Liver (tissue), 9 donors: ENCODE measurements around the gene BSPRY. TPM values are rescaled to one million over a fixed set of nuclear protein-coding genes. Genes with fewer than 3 reads are reported as not detected.

Experiments
- DNase-seq: peaks from one replicate; pipeline ENCODE4 v3.0.0-alpha.2; 2017; ENCODE audit warnings: low spot score
- H3K27ac ChIP-seq, 2 donors: one replicate each; pipeline ENCODE4 v1.7.0; 2013; ENCODE audit warnings: inconsistent platforms in 2 of 2, low read length in 2 of 2, control low read depth in 1 of 2, low read depth in 1 of 2, mild to moderate bottlenecking in 1 of 2
- H3K27me3 ChIP-seq, 4 donors: one replicate each; pipeline versions ENCODE4 v1.6.1 to v1.7.0; 2013; ENCODE audit warnings: low read length in 3 of 4, inconsistent platforms in 1 of 4, mild to moderate bottlenecking in 1 of 4, moderate library complexity in 1 of 4; ENCODE audit not compliant: control insufficient read depth in 4 of 4, insufficient read depth in 4 of 4
- H3K36me3 ChIP-seq, 4 donors: one replicate each; pipeline versions ENCODE4 v1.6.1 to v1.7.0; 2013; ENCODE audit warnings: low read length in 3 of 4, mild to moderate bottlenecking in 3 of 4, low read depth in 1 of 4, moderate library complexity in 1 of 4; ENCODE audit not compliant: control insufficient read depth in 4 of 4, insufficient read depth in 3 of 4
- H3K4me1 ChIP-seq, 4 donors: one replicate each; pipeline versions ENCODE4 v1.6.1 to v1.7.0; 2013; ENCODE audit warnings: low read length in 3 of 4, mild to moderate bottlenecking in 3 of 4, moderate library complexity in 1 of 4; ENCODE audit not compliant: control insufficient read depth in 4 of 4, insufficient read depth in 4 of 4
- H3K4me3 ChIP-seq, 3 donors: one replicate each; pipeline versions ENCODE4 v1.6.1 to v1.7.0; 2013; ENCODE audit warnings: low read length in 3 of 3, control low read depth in 1 of 3, low read depth in 1 of 3, mild to moderate bottlenecking in 1 of 3
- H3K9ac ChIP-seq, 2 donors: one replicate each; pipeline ENCODE4 v1.7.0; 2013; ENCODE audit warnings: low read length in 2 of 2, mild to moderate bottlenecking in 2 of 2, moderate library complexity in 2 of 2, control low read depth in 1 of 2, low read depth in 1 of 2
- H3K9me3 ChIP-seq, 4 donors: one replicate each; pipeline versions ENCODE4 v1.6.1 to v1.7.0; 2013; ENCODE audit warnings: low read length in 3 of 4; ENCODE audit not compliant: control insufficient read depth in 4 of 4
- EGR1 ChIP-seq, 2 donors: IDR thresholded peaks; 2 replicates each; pipeline ENCODE4 v1.6.1; 2016 to 2018; ENCODE audit warnings: antibody characterized with exemption in 2 of 2, low read depth in 2 of 2
- FOXA1 ChIP-seq: IDR thresholded peaks from 2 replicates; pipeline ENCODE4 v1.6.1; 2016; ENCODE audit warnings: antibody characterized with exemption
- FOXA2 ChIP-seq: IDR thresholded peaks from 2 replicates; pipeline ENCODE4 v1.6.1; 2016; ENCODE audit warnings: antibody characterized with exemption
- GABPA ChIP-seq, 2 donors: IDR thresholded peaks in 1 of 2; conservative IDR thresholded peaks in 1 of 2; 2 replicates each; pipeline ENCODE4 v1.6.1; 2016; ENCODE audit warnings: antibody characterized with exemption in 2 of 2, mild to moderate bottlenecking in 1 of 2, moderate library complexity in 1 of 2
- HNF4A ChIP-seq, 2 donors: conservative IDR thresholded peaks; 2 replicates each; pipeline ENCODE4 v1.6.1; 2016; ENCODE audit warnings: antibody characterized with exemption in 2 of 2, mild to moderate bottlenecking in 2 of 2
- HNF4G ChIP-seq: IDR thresholded peaks from 2 replicates; pipeline ENCODE4 v1.6.1; 2016; ENCODE audit warnings: antibody characterized with exemption
- JUND ChIP-seq, 2 donors: IDR thresholded peaks; 2 replicates each; pipeline ENCODE4 v1.6.1; 2016; ENCODE audit warnings: antibody characterized with exemption in 2 of 2
- NR2F2 ChIP-seq: IDR thresholded peaks from 2 replicates; pipeline ENCODE4 v1.6.1; 2016; ENCODE audit warnings: antibody characterized with exemption
- RAD21 ChIP-seq, 2 donors: IDR thresholded peaks; 2 replicates each; pipeline ENCODE4 v1.6.1; 2016; ENCODE audit warnings: antibody characterized with exemption in 2 of 2, mild to moderate bottlenecking in 2 of 2
- RXRA ChIP-seq, 2 donors: IDR thresholded peaks; 2 replicates each; pipeline ENCODE4 v1.6.1; 2017 to 2018; ENCODE audit warnings: antibody characterized with exemption in 2 of 2, mild to moderate bottlenecking in 1 of 2
- SP1 ChIP-seq: IDR thresholded peaks from 2 replicates; pipeline ENCODE4 v1.6.1; 2018; ENCODE audit warnings: antibody characterized with exemption, mild to moderate bottlenecking
- TAF1 ChIP-seq: conservative IDR thresholded peaks from 2 replicates; pipeline ENCODE4 v1.6.1; 2016; ENCODE audit warnings: antibody characterized with exemption, mild to moderate bottlenecking
- YY1 ChIP-seq: IDR thresholded peaks from 2 replicates; pipeline ENCODE4 v1.6.1; 2016; ENCODE audit warnings: antibody characterized with exemption, mild to moderate bottlenecking
- WGBS: extraction: QIAGEN DNeasy Blood & Tissue Kit; methylation state at CpG from one replicate; pipeline ENCODE4 v1.1.7; 2013; 5-methylcytosine and 5-hydroxymethylcytosine counted together
- polyA plus RNA-seq, 2 donors: library from polyadenylated mRNA; stranded (reverse) in 1 of 2; unstranded in 1 of 2; fragments of 200-250 nt in 1 of 2; fragments of >200 nt in 1 of 2; fragmentation: Nextera tagmentation in 1 of 2; extraction: Ambion mirVana in 1 of 2; gene quantifications; one replicate each; pipeline versions ENCODE4 v1.2.1 to v1.2.3, GENCODE V29; 2013 to 2015
- total RNA-seq, 2 donors: library from RNA; depleted of rRNA; stranded (reverse); fragments of >200 nt; gene quantifications; one replicate each; pipeline ENCODE4 v1.2.3, GENCODE V29; 2014
- TF ChIP-seq, protein P1 (sequence below): IDR thresholded peaks from 2 replicates; pipeline ENCODE4 v1.6.1; 2016; ENCODE audit warnings: antibody characterized with exemption, mild to moderate bottlenecking
- TF ChIP-seq, protein P2 (sequence below): IDR thresholded peaks from 2 replicates; pipeline ENCODE4 v1.6.1; 2016; ENCODE audit warnings: antibody characterized with exemption
- TF ChIP-seq, protein P3 (sequence below): IDR thresholded peaks from 2 replicates; pipeline ENCODE4 v1.6.1; 2016; ENCODE audit warnings: antibody characterized with exemption
- TF ChIP-seq, protein P4 (sequence below): IDR thresholded peaks from 2 replicates; pipeline ENCODE4 v1.6.1; 2016; ENCODE audit warnings: antibody characterized with exemption
- donor health status: healthy.
- donor health status: healthy.
- donor health status: healthy.
- donor health status: healthy.
- donor health status: healthy.

Gene BSPRY
- total and polyA plus RNA-seq, 4 donors, result 0.31 to 2.3 (median 0.65) TPM

DNA sequence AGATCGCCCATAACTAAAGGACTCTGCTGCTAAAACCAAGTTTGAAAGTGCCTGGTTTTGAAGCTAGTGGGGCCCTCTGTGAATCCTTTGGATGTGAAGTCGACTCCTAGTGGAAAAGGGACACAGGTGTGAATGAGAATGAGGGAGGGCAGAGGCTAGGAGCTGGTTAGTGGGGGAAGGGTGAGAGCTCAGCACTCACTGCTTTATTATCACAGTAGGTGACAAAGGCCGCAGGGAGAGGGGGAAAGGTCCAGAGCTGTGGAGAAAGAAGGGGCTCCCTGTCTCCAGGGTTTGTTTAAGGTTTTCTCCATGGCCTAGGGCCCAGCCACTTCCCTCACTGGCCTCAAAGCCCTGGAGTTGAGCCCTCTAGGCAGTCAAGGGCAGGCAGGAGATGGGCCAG, 23.9 kb downstream of the BSPRY start:
- Histone ChIP-seq H3K36me3 (peaks cover 5 to 17% (median 10%) of the 10 kb centered on the region in 4 donors), H3K27me3 (no peaks in the 10 kb centered on the region), H3K27ac (no peak overlapping the region), H3K9me3 (no peaks in the 10 kb centered on the region), H3K4me3 (no peak overlapping the region), H3K9ac (no peak overlapping the region), H3K4me1 (peaks cover 6 to 69% (median 55%) of the 10 kb centered on the region in 4 donors)
- WGBS, result 72% methylated on average over 3 of the region's 3 CpGs
- TF ChIP-seq NR2F2 (no peak), TAF1 (no peak), EGR1 (IDR thresholded peaks at IDR 0.05; ENCODE audit: low read depth in 2 of 2) (no peak), HNF4G (no peak), FOXA1 (no peak), GABPA (IDR thresholded peaks at IDR 0.05 in 1 of 2, conservative IDR thresholded peaks at IDR 0.05 in 1 of 2) (no peak), HNF4A (conservative IDR thresholded peaks at IDR 0.05) (no peak), YY1 (no peak), RAD21 (IDR thresholded peaks at IDR 0.05) (no peak), FOXA2 (no peak), RXRA (IDR thresholded peaks at IDR 0.05) (no peak)
- TF ChIP-seq, protein P1, sequence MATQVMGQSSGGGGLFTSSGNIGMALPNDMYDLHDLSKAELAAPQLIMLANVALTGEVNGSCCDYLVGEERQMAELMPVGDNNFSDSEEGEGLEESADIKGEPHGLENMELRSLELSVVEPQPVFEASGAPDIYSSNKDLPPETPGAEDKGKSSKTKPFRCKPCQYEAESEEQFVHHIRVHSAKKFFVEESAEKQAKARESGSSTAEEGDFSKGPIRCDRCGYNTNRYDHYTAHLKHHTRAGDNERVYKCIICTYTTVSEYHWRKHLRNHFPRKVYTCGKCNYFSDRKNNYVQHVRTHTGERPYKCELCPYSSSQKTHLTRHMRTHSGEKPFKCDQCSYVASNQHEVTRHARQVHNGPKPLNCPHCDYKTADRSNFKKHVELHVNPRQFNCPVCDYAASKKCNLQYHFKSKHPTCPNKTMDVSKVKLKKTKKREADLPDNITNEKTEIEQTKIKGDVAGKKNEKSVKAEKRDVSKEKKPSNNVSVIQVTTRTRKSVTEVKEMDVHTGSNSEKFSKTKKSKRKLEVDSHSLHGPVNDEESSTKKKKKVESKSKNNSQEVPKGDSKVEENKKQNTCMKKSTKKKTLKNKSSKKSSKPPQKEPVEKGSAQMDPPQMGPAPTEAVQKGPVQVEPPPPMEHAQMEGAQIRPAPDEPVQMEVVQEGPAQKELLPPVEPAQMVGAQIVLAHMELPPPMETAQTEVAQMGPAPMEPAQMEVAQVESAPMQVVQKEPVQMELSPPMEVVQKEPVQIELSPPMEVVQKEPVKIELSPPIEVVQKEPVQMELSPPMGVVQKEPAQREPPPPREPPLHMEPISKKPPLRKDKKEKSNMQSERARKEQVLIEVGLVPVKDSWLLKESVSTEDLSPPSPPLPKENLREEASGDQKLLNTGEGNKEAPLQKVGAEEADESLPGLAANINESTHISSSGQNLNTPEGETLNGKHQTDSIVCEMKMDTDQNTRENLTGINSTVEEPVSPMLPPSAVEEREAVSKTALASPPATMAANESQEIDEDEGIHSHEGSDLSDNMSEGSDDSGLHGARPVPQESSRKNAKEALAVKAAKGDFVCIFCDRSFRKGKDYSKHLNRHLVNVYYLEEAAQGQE, result no peak
- TF ChIP-seq, protein P2, sequence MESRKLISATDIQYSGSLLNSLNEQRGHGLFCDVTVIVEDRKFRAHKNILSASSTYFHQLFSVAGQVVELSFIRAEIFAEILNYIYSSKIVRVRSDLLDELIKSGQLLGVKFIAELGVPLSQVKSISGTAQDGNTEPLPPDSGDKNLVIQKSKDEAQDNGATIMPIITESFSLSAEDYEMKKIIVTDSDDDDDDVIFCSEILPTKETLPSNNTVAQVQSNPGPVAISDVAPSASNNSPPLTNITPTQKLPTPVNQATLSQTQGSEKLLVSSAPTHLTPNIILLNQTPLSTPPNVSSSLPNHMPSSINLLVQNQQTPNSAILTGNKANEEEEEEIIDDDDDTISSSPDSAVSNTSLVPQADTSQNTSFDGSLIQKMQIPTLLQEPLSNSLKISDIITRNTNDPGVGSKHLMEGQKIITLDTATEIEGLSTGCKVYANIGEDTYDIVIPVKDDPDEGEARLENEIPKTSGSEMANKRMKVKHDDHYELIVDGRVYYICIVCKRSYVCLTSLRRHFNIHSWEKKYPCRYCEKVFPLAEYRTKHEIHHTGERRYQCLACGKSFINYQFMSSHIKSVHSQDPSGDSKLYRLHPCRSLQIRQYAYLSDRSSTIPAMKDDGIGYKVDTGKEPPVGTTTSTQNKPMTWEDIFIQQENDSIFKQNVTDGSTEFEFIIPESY, result no peak
- TF ChIP-seq, protein P3, sequence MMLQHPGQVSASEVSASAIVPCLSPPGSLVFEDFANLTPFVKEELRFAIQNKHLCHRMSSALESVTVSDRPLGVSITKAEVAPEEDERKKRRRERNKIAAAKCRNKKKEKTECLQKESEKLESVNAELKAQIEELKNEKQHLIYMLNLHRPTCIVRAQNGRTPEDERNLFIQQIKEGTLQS, result no peak
- TF ChIP-seq, protein P4, sequence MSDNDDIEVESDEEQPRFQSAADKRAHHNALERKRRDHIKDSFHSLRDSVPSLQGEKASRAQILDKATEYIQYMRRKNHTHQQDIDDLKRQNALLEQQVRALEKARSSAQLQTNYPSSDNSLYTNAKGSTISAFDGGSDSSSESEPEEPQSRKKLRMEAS, result no peak
- DNase-seq, result no peak

DNA sequence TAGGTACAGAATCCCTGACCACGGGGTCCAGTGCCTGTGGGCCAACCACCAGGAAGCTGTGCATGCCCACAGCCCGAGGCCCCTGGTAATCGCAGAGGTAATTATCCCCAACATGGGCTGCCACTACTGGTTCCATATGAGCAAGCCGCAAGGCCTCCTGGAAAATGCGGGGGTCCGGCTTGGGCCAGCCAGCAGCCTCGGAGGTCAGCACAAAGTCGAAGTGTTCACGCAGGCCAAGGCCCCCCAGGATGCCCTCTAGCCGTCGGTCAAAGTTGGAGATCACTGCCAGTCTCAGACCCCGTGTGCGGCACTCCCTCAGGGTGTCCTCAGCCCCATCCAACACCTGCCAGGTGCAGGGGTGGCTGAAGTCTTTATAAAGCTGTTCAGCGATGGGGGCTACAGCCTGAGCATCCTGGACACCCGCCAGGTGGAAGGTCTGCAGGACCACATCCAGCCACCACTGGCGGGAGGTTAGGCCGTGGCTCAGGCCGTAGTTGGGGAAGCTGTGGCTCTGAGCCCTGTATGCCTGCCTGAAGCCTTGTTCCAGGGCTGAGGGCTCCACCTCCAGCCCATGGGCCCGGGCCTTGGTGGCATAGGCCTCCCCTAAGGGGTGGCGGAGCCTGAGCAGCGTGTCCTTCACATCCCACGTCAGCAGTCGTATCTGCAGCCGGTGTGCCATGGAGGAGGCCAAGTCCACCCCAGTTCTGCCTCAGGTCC, 24.5 kb downstream of the BSPRY start:
- Histone ChIP-seq H3K36me3 (peaks cover 5 to 17% (median 10%) of the 10 kb centered on the region in 4 donors), H3K4me3 (no peak overlapping the region), H3K27ac (peak overlapping the region in 1 of 2 donors; percentile 32), H3K4me1 (peaks cover 9 to 73% (median 56%) of the 10 kb centered on the region in 4 donors), H3K9me3 (no peaks in the 10 kb centered on the region), H3K27me3 (no peaks in the 10 kb centered on the region), H3K9ac (no peak overlapping the region)
- DNase-seq, result no peak
- 78% methylated on average over 24 of the region's 24 CpGs for WGBS
- TF ChIP-seq, protein P2, result no peak
- TF ChIP-seq TAF1 (no peak), FOXA1 (no peak), RXRA (IDR thresholded peaks at IDR 0.05) (no peak), FOXA2 (no peak), JUND (IDR thresholded peaks at IDR 0.05) (no peak), SP1 (no peak)
